Amniotic epithelial cell (primary cell): ENCODE data around the gene UBE2QL1.
A peak's percentile ranks its signal among the peaks of the same experiment; 100 is the strongest.

Experiments used
- DNase-seq: peaks from one replicate; pipeline ENCODE4 v3.0.0-alpha.2; 2010; ENCODE audit warnings: low read depth

Gene UBE2QL1

GRCh38 chr5:6430418-6431028 is 18.1 kb upstream of the UBE2QL1 start:
- DNase-seq = no peak

DNA sequence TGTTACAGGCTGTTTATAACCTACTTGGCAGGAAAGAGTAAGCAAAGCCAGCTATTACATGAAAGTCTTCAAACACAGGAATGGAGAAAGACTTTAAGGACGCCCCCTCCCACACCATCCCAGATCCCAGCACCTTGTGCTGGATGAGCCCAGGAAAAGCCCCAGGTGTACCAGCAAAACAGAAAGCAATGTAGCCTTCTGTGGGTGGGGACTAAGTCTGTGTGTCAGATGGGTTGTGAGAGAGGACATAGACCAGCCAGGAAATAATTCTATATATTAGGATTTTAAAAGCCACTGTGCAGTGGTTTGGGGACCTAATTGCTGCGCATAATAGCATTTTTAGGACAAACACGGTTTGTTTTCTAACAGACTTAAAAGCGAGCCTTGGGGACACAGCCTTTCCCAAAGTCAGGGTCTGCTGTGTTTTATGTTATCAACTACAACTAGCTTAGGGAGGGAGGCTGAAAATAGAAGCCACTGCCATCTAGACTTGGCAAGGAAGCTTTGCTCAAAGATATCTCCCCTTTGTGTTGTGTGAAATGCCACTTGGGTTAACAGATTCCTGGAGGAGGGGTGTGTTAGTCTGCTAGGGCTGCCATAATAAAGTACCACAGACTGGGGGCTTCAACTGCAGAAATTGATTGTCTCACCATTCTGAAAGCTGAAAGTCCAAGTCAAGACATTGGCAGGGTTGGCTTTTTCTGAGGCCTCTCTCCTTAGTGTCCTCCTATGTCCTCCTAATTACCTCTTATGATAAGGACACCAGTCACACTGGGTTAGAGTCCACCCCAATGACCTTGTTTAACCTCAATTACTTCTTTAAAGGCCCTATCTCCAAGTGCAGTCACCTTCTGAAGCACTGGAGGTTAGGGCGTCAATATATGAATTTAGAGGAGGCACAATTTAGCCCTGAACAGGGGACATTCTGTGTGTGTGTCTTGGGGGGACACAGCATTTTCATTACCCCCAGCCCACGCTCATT is 17.2 kb upstream of the UBE2QL1 start:
- no peak for DNase-seq

- no peak for DNase-seq
Observed at GRCh38 chr5:6432206-6432605, 16.5 kb upstream of the UBE2QL1 start.

DNA sequence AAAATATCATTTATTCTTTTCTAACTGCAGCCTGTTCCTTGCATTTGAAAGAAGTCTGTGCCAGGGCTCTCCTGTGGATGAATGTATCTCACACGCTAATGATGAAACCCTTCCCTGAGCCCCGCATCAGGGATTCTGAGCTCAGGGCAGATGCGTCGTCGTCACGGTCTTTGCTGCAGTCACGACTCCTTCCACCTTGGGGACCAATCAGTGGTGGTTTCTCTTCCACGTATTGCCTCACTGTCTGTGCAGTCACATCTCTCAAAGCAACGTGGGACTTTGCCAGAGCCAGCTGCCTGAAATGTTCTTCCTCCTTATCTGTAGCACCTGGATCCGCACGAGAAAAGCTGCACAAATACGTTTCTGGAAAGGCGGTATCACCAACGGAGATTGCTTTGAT is 13.9 kb upstream of the UBE2QL1 start:
- DNase-seq = no peak

DNA sequence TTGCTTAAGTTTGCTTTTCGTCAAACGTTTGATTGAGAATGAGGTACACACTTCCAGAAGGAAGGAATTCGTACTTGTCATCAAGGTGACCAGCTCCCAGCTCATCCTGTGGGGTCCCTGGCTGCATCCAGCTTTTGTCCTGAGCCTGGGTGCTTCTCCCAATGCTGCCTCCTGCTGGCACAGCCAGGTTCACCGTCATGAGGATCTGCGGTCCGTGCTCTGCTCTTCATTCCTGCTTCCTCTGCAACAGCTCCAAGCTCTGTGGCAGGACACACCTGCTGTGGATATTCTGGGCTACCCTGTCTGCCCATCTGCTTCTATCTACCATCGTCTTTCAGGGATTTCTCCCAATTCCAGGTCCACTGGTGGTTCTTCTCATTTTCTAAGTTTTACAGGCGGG is 13.3 kb upstream of the UBE2QL1 start:
- DNase-seq = no peak

GRCh38 chr5:6436715-6437331 is 11.8 kb upstream of the UBE2QL1 start:
- DNase-seq = no peak

DNA sequence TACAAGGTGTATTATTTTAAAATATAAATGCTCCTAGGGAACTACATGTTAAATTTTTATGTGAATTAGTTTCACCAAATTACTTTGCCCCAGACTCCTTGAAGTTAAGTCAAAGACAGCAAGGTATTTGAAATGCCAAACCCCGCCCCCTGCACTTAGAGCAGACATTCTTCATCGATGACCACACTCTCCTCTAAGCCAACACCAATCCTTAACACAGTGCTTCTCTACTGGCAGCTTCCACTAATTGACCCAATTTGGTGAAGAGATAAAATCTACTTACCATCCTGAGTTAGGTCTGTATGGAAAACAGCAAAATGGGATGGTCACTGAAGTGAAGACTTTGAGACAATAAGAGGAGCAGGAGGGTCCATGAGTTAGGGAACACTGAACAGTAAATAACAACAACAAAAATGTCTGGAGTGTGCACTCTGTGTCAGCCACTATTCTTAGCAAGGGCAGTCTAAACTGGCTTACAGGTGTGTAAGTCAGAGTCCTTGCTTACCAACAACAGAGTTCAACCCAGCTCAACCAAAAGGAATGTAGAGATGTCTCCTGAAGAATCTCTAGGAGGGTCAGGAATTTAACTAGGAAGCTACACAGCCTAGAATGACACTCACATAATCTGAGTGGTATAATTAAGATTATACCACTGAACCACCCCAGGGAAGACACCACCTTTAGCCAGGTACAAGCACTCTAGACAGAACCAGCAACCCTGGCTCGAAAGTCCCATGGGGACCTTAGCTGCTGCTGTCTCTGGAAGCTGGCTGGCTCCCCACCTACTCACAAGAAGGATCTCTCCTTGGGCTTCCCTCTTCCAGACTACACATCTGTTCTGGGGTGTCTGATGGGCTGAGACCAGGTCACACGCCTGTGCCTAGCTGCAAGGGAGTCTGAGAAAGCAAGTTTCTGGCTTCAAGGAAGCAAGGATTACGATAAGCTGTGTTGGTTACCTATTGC is 8.8 kb upstream of the UBE2QL1 start:
- no peak for DNase-seq

- DNase-seq = no peak
Observed at GRCh38 chr5:6442333-6442732, 6.3 kb upstream of the UBE2QL1 start.

GRCh38 chr5:6443326-6443725 is 5.3 kb upstream of the UBE2QL1 start:
- DNase-seq = no peak

- DNase-seq = no peak
Observed at GRCh38 chr5:6446042-6446441, 2.6 kb upstream of the UBE2QL1 start.

DNA sequence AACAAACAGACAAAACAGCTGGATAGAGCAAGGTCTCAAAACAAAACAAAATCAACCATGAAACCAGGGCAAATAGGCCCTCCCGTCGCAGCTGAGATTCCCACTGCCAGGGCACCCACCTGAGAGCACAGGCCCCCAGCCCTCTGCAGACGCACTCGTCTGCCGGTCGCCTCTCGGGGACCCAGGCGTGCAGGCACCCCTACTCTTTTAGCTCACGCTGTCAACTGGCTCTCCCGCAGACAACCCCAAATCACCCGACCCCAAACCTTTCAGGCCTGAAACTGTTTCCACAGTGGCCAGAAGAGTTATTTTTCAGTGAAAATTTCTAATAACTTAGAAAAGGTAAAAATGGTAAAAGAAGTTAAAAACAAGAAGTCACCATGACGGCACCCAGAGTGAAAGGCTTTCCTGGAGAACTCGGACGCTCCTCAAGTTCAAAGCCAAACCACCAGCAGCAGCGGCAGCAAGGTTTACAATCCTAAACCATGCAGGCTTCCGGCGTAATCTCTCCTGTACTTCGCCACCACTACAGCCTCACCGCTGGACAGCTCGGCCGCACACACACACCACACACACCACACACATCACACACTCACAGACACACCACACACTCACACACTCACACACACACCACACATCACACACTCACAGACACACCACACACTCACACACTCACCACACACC is 1.9 kb upstream of the UBE2QL1 start:
- DNase-seq = peak; percentile 4

- DNase-seq = no peak
Observed at GRCh38 chr5:6447384-6448140, 1.1 kb upstream of the UBE2QL1 start.

DNA sequence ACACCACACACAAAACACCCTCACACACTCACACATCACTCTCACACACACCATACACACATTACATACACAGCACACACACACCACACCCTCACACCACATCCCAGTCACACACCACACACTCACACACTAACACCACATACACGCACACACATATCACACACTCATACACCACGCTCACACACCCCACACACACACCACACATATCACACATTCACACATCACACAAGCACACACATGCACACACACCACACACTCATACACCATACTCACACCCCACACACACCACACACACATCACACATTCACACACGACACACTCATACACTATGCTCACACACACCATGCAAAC is 543 bp upstream of the UBE2QL1 start:
- no peak for DNase-seq

DNA sequence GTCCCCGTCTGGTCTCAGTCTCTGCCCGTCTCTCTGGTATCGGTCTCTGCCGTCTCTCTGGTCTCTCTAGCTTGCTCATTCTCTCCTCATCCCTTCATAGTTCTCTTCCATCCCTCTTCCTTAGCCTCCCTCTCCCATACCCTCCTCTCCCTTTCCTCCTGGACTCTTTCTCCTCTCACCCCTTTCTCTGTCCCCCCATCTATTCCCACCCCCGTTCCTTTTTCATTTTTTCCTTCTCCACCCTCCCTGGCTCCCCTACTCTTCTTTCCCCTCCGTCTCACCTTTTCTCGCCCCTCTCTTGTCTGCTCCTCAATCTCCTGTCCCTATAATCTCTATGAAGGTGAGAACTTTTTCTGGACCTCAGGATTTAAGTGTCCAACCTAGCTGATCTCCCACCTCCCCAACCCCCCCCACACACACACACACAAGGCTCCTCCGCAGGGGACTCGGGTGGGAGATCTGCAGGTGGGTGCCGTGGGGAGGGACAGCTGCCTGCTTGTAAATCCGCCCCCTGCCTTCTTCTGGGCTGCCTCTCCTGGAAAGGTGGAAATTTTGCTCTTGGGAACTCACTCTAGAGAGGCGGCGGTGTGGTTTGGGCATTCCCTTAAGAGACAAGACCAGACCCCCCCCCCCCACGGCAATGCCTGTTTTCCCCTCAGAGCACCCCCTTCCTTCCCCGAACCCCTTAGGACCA is 953 bp downstream of the UBE2QL1 start:
- DNase-seq = no peak

GRCh38 chr5:6450319-6450833 is 1.7 kb downstream of the UBE2QL1 start:
- no peak for DNase-seq

- DNase-seq = no peak
Observed at GRCh38 chr5:6452622-6453504, 4.2 kb downstream of the UBE2QL1 start.

DNA sequence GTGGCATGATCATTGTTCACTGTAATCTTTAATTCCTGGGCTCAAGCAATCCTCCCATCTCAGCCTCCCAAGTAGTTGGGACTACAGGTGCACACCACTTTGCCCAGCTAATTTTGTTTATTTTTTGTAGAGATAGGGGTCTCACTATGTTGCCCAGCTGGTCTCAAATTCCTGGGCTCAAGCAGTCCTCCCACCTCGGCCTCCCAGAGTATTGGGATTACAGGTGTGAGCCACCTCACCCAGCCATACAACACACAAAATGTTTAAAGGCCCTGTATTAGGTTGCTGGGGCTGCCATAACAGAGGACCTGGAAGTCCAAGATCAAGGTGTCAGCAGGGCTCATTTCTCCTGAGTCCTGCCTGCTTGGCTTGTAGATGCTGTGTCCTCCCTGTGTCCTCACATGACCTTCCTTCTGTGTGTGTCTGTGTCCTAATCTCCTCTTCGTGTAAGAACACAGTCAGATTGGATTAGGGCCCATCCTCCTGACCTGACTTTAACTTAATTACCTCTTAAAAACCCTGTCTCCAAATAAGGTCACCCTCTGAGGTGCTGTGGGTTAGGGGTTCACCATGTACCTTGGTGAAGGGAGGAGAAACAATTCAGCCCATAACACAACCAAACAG is 5.4 kb downstream of the UBE2QL1 start:
- no peak for DNase-seq

- DNase-seq = no peak
Observed at GRCh38 chr5:6454628-6455053, 6.0 kb downstream of the UBE2QL1 start.
